ENCODE results near the gene AFAP1L1. TPM values are rescaled to one million over a fixed set of nuclear protein-coding genes. Genes with fewer than 3 reads are reported as not detected.

The AFAP1L1 gene
- total RNA-seq, 1 donor from 2014 or later = 8.3 TPM

GRCh38 chr5:149362541-149362940 lies 90.9 kb downstream of the AFAP1L1 start:
- Histone ChIP-seq H3K9me3 (ENCODE audit: insufficient read depth, low read depth, low read length) (no peaks in the 10 kb centered on the region), H3K4me3 (ENCODE audit: insufficient read depth, low read depth, low read length) (no peak overlapping the region), H3K27me3 (ENCODE audit: insufficient read depth, low read length) (no peaks in the 10 kb centered on the region), H3K4me2 (ENCODE audit: low read length) (no peak overlapping the region), H3K36me3 (ENCODE audit: insufficient read depth, low read length) (no peaks in the 10 kb centered on the region), H3K9ac (ENCODE audit: low read length) (no peak overlapping the region), H4K20me1 (ENCODE audit: insufficient read depth, low read length) (no peaks in the 10 kb centered on the region), H3K79me2 (ENCODE audit: insufficient read depth, low read length) (no peaks in the 10 kb centered on the region), H3K27ac (ENCODE audit: low read depth, low read length) (no peak overlapping the region), H3K4me1 (ENCODE audit: insufficient read depth, low read length) (peaks cover 5% of the 10 kb centered on the region), H2AFZ (ENCODE audit: low read depth, low read length) (no peak overlapping the region)
- H3K27ac Mint-ChIP-seq (ENCODE audit: unreplicated experiment) = no peak overlapping the region
- no peak overlapping the region for H3K4me3 Mint-ChIP-seq (ENCODE audit: unreplicated experiment)
- H3K9me3 Mint-ChIP-seq (ENCODE audit: unreplicated experiment) = no peaks in the 10 kb centered on the region
- no peaks in the 10 kb centered on the region for H3K27me3 Mint-ChIP-seq (ENCODE audit: low read depth, unreplicated experiment)
- FAIRE-seq = no peak
- peaks cover 15% of the 10 kb centered on the region for H3K4me1 Mint-ChIP-seq (ENCODE audit: low read depth, unreplicated experiment)
- H3K36me3 Mint-ChIP-seq (ENCODE audit: low read depth, unreplicated experiment) = no peaks in the 10 kb centered on the region
- TF ChIP-seq EZH2 (IDR thresholded peaks at IDR 0.05; ENCODE audit: insufficient read depth, low read length) (no peak), CTCF (IDR thresholded peaks at IDR 0.05; ENCODE audit: insufficient read depth, low read depth, low read length) (no peak)
- no peak for DNase-seq (ENCODE audit: low read depth)

DNA sequence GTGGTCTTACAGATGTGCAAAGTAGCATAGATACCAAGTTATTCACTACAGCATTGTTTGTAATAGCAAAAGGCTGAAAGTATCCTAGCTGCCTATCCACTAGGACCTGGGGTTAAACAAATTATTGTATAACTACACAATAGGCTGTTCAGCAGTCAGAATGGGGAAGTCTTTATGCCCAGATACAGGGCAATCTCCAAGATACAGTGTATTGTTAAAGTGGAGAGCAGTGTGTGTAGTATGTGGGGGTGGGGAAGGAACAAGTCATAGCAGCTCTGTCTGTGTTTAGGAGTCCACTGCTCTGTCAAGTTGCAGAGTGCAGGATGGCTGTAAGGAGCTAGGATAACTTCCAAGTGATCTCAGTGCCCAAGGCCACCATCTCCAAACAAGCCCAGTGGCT lies 91.7 kb downstream of the AFAP1L1 start:
- Histone ChIP-seq H3K4me2 (ENCODE audit: low read length) (no peak overlapping the region), H3K4me3 (ENCODE audit: insufficient read depth, low read depth, low read length) (no peak overlapping the region), H3K36me3 (ENCODE audit: insufficient read depth, low read length) (no peaks in the 10 kb centered on the region), H3K79me2 (ENCODE audit: insufficient read depth, low read length) (no peaks in the 10 kb centered on the region), H3K27ac (ENCODE audit: low read depth, low read length) (no peak overlapping the region), H3K9me3 (ENCODE audit: insufficient read depth, low read depth, low read length) (no peaks in the 10 kb centered on the region), H3K9ac (ENCODE audit: low read length) (no peak overlapping the region), H3K4me1 (ENCODE audit: insufficient read depth, low read length) (peaks cover 2% of the 10 kb centered on the region), H4K20me1 (ENCODE audit: insufficient read depth, low read length) (no peaks in the 10 kb centered on the region), H2AFZ (ENCODE audit: low read depth, low read length) (no peak overlapping the region), H3K27me3 (ENCODE audit: insufficient read depth, low read length) (no peaks in the 10 kb centered on the region)
- Mint-ChIP-seq H3K9me3 (ENCODE audit: unreplicated experiment) (no peaks in the 10 kb centered on the region), H3K36me3 (ENCODE audit: low read depth, unreplicated experiment) (no peaks in the 10 kb centered on the region), H3K4me1 (ENCODE audit: low read depth, unreplicated experiment) (peaks cover 18% of the 10 kb centered on the region), H3K27me3 (ENCODE audit: low read depth, unreplicated experiment) (no peaks in the 10 kb centered on the region), H3K4me3 (ENCODE audit: unreplicated experiment) (no peak overlapping the region), H3K27ac (ENCODE audit: unreplicated experiment) (no peak overlapping the region)
- TF ChIP-seq CTCF (IDR thresholded peaks at IDR 0.05; ENCODE audit: insufficient read depth, low read depth, low read length) (no peak), EZH2 (IDR thresholded peaks at IDR 0.05; ENCODE audit: insufficient read depth, low read length) (no peak)
- DNase-seq (ENCODE audit: low read depth) (no peak), FAIRE-seq (no peak)

DNA sequence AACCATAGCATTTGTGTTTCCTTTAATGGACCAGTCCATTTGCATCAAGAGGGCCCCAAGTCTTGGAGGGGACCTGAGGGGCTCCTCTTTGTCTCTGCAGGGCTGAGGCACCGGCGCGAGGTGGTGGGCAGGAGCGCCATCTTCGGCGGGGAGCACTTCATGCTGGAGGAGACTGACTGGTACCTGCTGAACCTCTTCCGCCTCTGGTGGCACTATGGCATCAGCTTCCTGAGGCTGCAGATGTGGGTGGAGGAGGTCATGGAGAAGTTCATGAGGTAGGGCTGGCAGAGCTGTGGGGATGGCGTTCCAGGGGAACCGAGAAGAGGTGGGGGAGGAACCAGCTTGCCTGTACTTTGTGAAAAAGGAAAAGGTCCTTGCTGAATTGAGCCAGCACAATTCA lies 92.3 kb downstream of the AFAP1L1 start:
- Histone ChIP-seq H3K9me3 (ENCODE audit: insufficient read depth, low read depth, low read length) (no peaks in the 10 kb centered on the region), H3K4me1 (ENCODE audit: insufficient read depth, low read length) (no peaks in the 10 kb centered on the region), H3K27ac (ENCODE audit: low read depth, low read length) (no peak overlapping the region), H3K36me3 (ENCODE audit: insufficient read depth, low read length) (no peaks in the 10 kb centered on the region), H3K27me3 (ENCODE audit: insufficient read depth, low read length) (no peaks in the 10 kb centered on the region), H4K20me1 (ENCODE audit: insufficient read depth, low read length) (no peaks in the 10 kb centered on the region), H3K9ac (ENCODE audit: low read length) (no peak overlapping the region), H3K4me2 (ENCODE audit: low read length) (no peak overlapping the region), H3K79me2 (ENCODE audit: insufficient read depth, low read length) (no peaks in the 10 kb centered on the region), H3K4me3 (ENCODE audit: insufficient read depth, low read depth, low read length) (no peak overlapping the region), H2AFZ (ENCODE audit: low read depth, low read length) (no peak overlapping the region)
- no peak for DNase-seq (ENCODE audit: low read depth)
- FAIRE-seq = no peak
- Mint-ChIP-seq H3K4me3 (ENCODE audit: unreplicated experiment) (no peak overlapping the region), H3K4me1 (ENCODE audit: low read depth, unreplicated experiment) (peaks cover 19% of the 10 kb centered on the region), H3K27me3 (ENCODE audit: low read depth, unreplicated experiment) (no peaks in the 10 kb centered on the region), H3K27ac (ENCODE audit: unreplicated experiment) (no peak overlapping the region), H3K36me3 (ENCODE audit: low read depth, unreplicated experiment) (no peaks in the 10 kb centered on the region), H3K9me3 (ENCODE audit: unreplicated experiment) (no peaks in the 10 kb centered on the region)
- TF ChIP-seq EZH2 (IDR thresholded peaks at IDR 0.05; ENCODE audit: insufficient read depth, low read length) (no peak), CTCF (IDR thresholded peaks at IDR 0.05; ENCODE audit: insufficient read depth, low read depth, low read length) (no peak)
